DOHH2 (cell line): ENCODE measurements around the gene MYO5C.

Source experiments
- EZH2phosphoT487 ChIP-seq: fragments of 200-600 bp; sonication (generic); IDR thresholded peaks from 2 replicates; pipeline ENCODE4 v1.6.1; 2017; ENCODE audit warnings: borderline replicate concordance, mild to moderate bottlenecking, antibody characterized with exemption, low read length, moderate library complexity, mixed read lengths
- TF ChIP-seq, protein P1 (sequence below): fragments of 200-600 bp; sonication (generic); IDR thresholded peaks from one replicate; pipeline ENCODE4 v1.5.1; 2014; ENCODE audit warnings: antibody characterized with exemption, mild to moderate bottlenecking, low read depth, low read length; ENCODE audit not compliant: poor library complexity, severe bottlenecking

DNA sequence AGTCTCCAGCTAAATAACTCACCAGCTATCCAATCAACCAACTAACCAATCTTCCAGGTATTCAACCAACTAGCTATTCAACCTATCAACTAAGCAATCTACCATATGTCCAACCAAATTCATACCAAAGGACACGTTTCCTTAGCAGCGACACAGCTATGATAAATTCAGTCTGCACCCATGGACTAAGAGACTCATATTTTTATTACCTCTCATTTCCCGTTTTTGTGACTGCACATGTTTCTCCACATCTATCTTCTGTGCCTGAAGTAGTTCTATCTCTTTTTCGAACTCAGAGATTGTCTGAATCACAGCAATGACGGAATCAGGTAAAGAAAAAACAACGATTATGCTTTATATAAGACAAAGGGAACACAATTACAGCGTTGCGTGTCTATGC lies 70.4 kb downstream of the MYO5C start:
- TF ChIP-seq, protein P1, sequence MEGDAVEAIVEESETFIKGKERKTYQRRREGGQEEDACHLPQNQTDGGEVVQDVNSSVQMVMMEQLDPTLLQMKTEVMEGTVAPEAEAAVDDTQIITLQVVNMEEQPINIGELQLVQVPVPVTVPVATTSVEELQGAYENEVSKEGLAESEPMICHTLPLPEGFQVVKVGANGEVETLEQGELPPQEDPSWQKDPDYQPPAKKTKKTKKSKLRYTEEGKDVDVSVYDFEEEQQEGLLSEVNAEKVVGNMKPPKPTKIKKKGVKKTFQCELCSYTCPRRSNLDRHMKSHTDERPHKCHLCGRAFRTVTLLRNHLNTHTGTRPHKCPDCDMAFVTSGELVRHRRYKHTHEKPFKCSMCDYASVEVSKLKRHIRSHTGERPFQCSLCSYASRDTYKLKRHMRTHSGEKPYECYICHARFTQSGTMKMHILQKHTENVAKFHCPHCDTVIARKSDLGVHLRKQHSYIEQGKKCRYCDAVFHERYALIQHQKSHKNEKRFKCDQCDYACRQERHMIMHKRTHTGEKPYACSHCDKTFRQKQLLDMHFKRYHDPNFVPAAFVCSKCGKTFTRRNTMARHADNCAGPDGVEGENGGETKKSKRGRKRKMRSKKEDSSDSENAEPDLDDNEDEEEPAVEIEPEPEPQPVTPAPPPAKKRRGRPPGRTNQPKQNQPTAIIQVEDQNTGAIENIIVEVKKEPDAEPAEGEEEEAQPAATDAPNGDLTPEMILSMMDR: no peak
- TF ChIP-seq EZH2phosphoT487: no peak
